GM23338 (cell line): ENCODE measurements around the gene TMEM158. TPM values are rescaled to one million over a fixed set of nuclear protein-coding genes. Genes with fewer than 3 reads are reported as not detected.
A peak's percentile ranks its signal among the peaks of the same experiment; 100 is the strongest.

Experiments used
- ATAC-seq: fragments of 200-7000 bp; cut with Tn5 transposase; 3 replicates; pipeline ENCODE4 v1.9.1; 2020
- DNase-seq: peaks from one replicate; pipeline ENCODE4 v3.0.0-alpha.2; 2015; ENCODE audit warnings: low spot score
- H2AFZ ChIP-seq: fragments of 200-600 bp; sonication (generic); 2 replicates; pipeline ENCODE4 v1.8.0; 2016; ENCODE audit warnings: antibody characterized with exemption, mild to moderate bottlenecking, moderate library complexity
- H3F3A ChIP-seq: fragments of 200-600 bp; sonication (generic); replicated peaks from 2 replicates; pipeline ENCODE4 v1.8.0; 2017; ENCODE audit warnings: antibody characterized with exemption, mixed run types, low read depth
- H3K27ac ChIP-seq: fragments of 200-600 bp; sonication (generic); 2 replicates; pipeline ENCODE4 v1.6.1; 2016; ENCODE audit warnings: low read depth
- H3K27me3 ChIP-seq: fragments of 200-600 bp; sonication (generic); 2 replicates; pipeline ENCODE4 v1.8.0; 2016; ENCODE audit warnings: mild to moderate bottlenecking, mixed run types, moderate library complexity; ENCODE audit not compliant: insufficient read depth
- H3K36me3 ChIP-seq: fragments of 200-600 bp; sonication (generic); 2 replicates; pipeline ENCODE4 v1.8.0; 2016; ENCODE audit warnings: mild to moderate bottlenecking; ENCODE audit not compliant: insufficient read depth
- H3K4me1 ChIP-seq: fragments of 200-600 bp; sonication (generic); 2 replicates; pipeline ENCODE4 v1.8.0; 2016; ENCODE audit warnings: mild to moderate bottlenecking, moderate library complexity; ENCODE audit not compliant: insufficient read depth
- H3K4me2 ChIP-seq: fragments of 200-600 bp; sonication (generic); 2 replicates; pipeline ENCODE4 v1.7.1; 2017; ENCODE audit warnings: mixed run types
- H3K4me3 ChIP-seq: fragments of 200-600 bp; sonication (generic); 2 replicates; pipeline ENCODE4 v1.6.1; 2016; ENCODE audit warnings: mixed run types
- H3K79me2 ChIP-seq: fragments of 200-600 bp; sonication (generic); replicated peaks from 2 replicates; pipeline ENCODE4 v1.8.0; 2017; ENCODE audit warnings: mild to moderate bottlenecking; ENCODE audit not compliant: insufficient read depth
- H3K9me2 ChIP-seq: fragments of 200-600 bp; sonication (generic); 2 replicates; pipeline ENCODE4 v1.8.0; 2017; ENCODE audit not compliant: insufficient read depth
- H4K20me1 ChIP-seq: fragments of 200-600 bp; sonication (generic); replicated peaks from 2 replicates; pipeline ENCODE4 v1.8.0; 2017; ENCODE audit warnings: mild to moderate bottlenecking; ENCODE audit not compliant: insufficient read depth
- H3K27ac Mint-ChIP-seq: 2 replicates; pipeline ENCODE4 v1.8.0; 2020; ENCODE audit warnings: inconsistent platforms, mild to moderate bottlenecking, moderate library complexity, mixed read lengths
- H3K27me3 Mint-ChIP-seq: 3 replicates; pipeline ENCODE4 v1.8.0; 2022; ENCODE audit warnings: low read depth, mild to moderate bottlenecking, moderate library complexity, mixed read lengths, inconsistent platforms; ENCODE audit not compliant: insufficient read depth, poor library complexity
- H3K36me3 Mint-ChIP-seq: 3 replicates; pipeline ENCODE4 v1.8.0; 2021; ENCODE audit warnings: low read depth, mild to moderate bottlenecking, inconsistent platforms, moderate library complexity, mixed read lengths
- H3K4me1 Mint-ChIP-seq: 3 replicates; pipeline ENCODE4 v1.8.0; 2020; ENCODE audit warnings: mild to moderate bottlenecking, inconsistent platforms, mixed read lengths
- H3K4me3 Mint-ChIP-seq: 3 replicates; pipeline ENCODE4 v1.8.0; 2021; ENCODE audit warnings: moderate library complexity, mild to moderate bottlenecking, inconsistent platforms, mixed read lengths
- H3K9me3 Mint-ChIP-seq: 3 replicates; pipeline ENCODE4 v1.8.0; 2020; ENCODE audit warnings: moderate library complexity, mild to moderate bottlenecking, inconsistent platforms, mixed read lengths
- CTCF ChIP-seq, 2 experiments: fragments of 200-600 bp in 1 of 2; sonication (generic) in 1 of 2; conservative IDR thresholded peaks; 2 replicates each; pipeline versions ENCODE4 v1.5.1 to v1.6.1; 2016 to 2017; ENCODE audit warnings: antibody characterized with exemption in 2 of 2, low read depth in 2 of 2, mild to moderate bottlenecking in 2 of 2, moderate library complexity in 1 of 2
- EZH2 ChIP-seq: fragments of 200-600 bp; sonication (generic); IDR thresholded peaks from one replicate; pipeline ENCODE4 v1.8.0; 2017; ENCODE audit warnings: antibody characterized with exemption, mild to moderate bottlenecking, low read depth; ENCODE audit not compliant: unreplicated experiment
- EZH2phosphoT487 ChIP-seq: fragments of 200-600 bp; sonication (generic); IDR thresholded peaks from one replicate; pipeline ENCODE4 v1.8.1; 2018; ENCODE audit warnings: antibody characterized with exemption; ENCODE audit not compliant: unreplicated experiment
- JUNB ChIP-seq: IDR thresholded peaks from one replicate; pipeline ENCODE4 v1.6.1; 2016; ENCODE audit warnings: antibody characterized with exemption; ENCODE audit not compliant: unreplicated experiment
- POLR2AphosphoS5 ChIP-seq: IDR thresholded peaks from 2 replicates; pipeline ENCODE4 v1.6.1; 2016; ENCODE audit warnings: antibody characterized with exemption, low read depth
- REST ChIP-seq: IDR thresholded peaks from one replicate; pipeline ENCODE4 v1.6.1; 2018; ENCODE audit warnings: antibody characterized with exemption; ENCODE audit not compliant: unreplicated experiment
- STAT1 ChIP-seq: IDR thresholded peaks from one replicate; pipeline ENCODE4 v1.6.1; 2016; ENCODE audit warnings: antibody characterized with exemption; ENCODE audit not compliant: unreplicated experiment
- ZNF114 ChIP-seq: fragments of 250-450 bp; sonication (Bioruptor Pico); IDR thresholded peaks from 2 replicates; pipeline ENCODE4 v1.5.0; 2020; ENCODE audit warnings: mild to moderate bottlenecking, moderate library complexity
- polyA plus RNA-seq: library from polyadenylated mRNA; unstranded; fragments of >200 nt; fragmentation: Nextera tagmentation; extraction: Ambion mirVana; gene quantifications from 2 replicates; pipeline ENCODE4 v1.2.1, GENCODE V29; 2016
- total RNA-seq: library from RNA; depleted of rRNA; stranded (reverse); fragments of >200 nt; shearing (Covaris generic); gene quantifications from 2 replicates; pipeline ENCODE4 v1.2.3, GENCODE V29; 2014

Gene TMEM158
- total and polyA plus RNA-seq, 2 experiments from 2014 or later, result 9.6 to 16.9 TPM

GRCh38 chr3:45261333-45262110 lies 35.4 kb upstream of the TMEM158 start (continued):
- no peak for TF ChIP-seq ZNF114
- no peak for TF ChIP-seq POLR2AphosphoS5
- no peak for TF ChIP-seq JUNB
- TF ChIP-seq CTCF (conservative IDR thresholded peaks at IDR 0.05; ENCODE audit: low read depth in 2 of 2), result no peak
- no peak for TF ChIP-seq EZH2phosphoT487
- TF ChIP-seq EZH2, result no peak
- TF ChIP-seq STAT1, result no peak

GRCh38 chr3:45259133-45259532 lies 33.0 kb upstream of the TMEM158 start:
- peak overlapping the region; percentile 13; the same call in 1 of the 2 replicates for H2AFZ ChIP-seq
- peaks cover 14% of the 10 kb centered on the region; the same call in 1 of the 2 replicates for H3K9me2 ChIP-seq
- no peak overlapping the region for H3K4me3 Mint-ChIP-seq
- no peaks in the 10 kb centered on the region for H4K20me1 ChIP-seq
- ATAC-seq, result no peak
- no peak for DNase-seq
- H3K27me3 ChIP-seq, result no peaks in the 10 kb centered on the region
- no peaks in the 10 kb centered on the region for H3K36me3 ChIP-seq
- no peak overlapping the region for H3K4me3 ChIP-seq
- no peak for TF ChIP-seq REST
- H3K27me3 Mint-ChIP-seq, result peaks cover 1% of the 10 kb centered on the region
- H3K79me2 ChIP-seq, result no peaks in the 10 kb centered on the region
- no peak overlapping the region for H3K27ac Mint-ChIP-seq
- H3K9me3 Mint-ChIP-seq, result no peaks in the 10 kb centered on the region
- H3F3A ChIP-seq, result no peaks in the 10 kb centered on the region
- peaks cover 9% of the 10 kb centered on the region for H3K4me1 ChIP-seq
- no peaks in the 10 kb centered on the region for H3K36me3 Mint-ChIP-seq
- no peak overlapping the region for H3K4me2 ChIP-seq
- no peak overlapping the region for H3K27ac ChIP-seq
- peaks cover 13% of the 10 kb centered on the region for H3K4me1 Mint-ChIP-seq
